HG03558 (cell line): Measurements from ENCODE around the gene SPATA45.

ENCODE experiments used
- ATAC-seq: cut with Tn5 transposase; IDR thresholded peaks from one replicate; pipeline ENCODE4 v1.9.1; 2021; ENCODE audit warnings: moderate number of reproducible peaks; ENCODE audit not compliant: unreplicated experiment; ENCODE audit errors: extremely low read depth

The SPATA45 gene

DNA sequence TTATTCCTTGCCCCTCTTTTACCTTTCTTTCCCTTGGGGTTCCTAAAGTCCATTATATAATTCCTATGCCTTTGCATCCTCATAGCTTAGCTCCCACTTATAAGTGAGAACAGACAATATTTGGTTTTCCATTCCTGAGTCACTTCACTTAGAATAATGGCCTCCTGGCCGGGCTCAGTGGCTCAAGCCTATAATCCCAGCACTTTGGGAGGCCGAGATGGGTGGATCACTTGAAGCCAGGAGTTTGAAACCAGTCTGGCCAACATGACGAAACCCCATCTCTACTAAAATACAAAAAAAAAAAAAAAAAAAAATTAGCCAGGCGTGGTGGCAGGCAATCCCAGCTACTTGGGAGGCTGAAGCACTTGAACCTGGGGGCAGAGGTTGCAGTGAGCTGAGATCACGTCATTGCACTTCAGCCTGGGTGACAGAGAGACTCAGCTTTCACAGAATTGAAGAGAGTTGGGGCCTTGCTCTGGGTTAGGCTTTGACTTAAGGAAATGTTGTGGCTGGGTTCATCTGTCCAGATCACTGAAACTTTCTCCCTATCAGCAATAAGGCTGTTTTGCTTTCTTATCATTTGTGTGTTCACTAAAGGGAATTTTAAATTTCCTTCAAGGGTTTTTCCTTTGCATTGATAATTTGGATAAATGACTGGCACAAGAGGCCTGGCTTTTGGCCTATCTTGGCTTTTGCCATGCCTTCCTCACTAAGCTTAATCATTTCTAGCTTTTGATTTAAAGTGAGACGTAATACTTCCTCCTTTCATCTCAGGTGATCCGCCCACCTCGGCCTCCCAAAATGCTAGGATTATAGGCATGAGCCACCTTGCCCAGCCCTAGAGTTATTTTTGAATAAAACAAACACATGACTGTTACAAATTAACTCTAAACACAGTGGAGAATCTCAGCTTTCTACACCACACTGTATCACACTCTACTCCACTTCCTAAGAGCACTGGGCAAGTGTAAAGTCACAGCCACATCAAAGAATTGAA lies 13.9 kb downstream of the SPATA45 start:
- peak; percentile 59 for ATAC-seq

DNA sequence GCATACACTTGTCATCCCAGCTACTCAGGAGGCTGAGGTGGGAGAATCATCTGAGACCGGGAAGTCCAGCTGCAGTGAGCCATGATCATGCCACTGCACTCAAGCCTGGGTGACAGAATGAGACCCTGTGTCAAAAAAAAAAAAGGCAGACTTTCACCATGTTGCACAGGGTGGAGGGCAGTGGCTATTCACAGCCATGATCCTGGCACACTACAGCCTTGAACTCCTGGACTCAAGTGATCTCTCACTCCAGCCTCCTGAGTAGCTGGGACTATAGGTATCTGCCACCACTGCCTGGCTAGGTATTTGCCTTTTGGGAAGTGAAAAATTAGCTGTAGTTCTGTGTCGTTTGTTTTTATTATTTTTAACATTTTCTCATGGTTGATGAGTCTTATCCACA lies 19.1 kb downstream of the SPATA45 start:
- ATAC-seq: no peak

DNA sequence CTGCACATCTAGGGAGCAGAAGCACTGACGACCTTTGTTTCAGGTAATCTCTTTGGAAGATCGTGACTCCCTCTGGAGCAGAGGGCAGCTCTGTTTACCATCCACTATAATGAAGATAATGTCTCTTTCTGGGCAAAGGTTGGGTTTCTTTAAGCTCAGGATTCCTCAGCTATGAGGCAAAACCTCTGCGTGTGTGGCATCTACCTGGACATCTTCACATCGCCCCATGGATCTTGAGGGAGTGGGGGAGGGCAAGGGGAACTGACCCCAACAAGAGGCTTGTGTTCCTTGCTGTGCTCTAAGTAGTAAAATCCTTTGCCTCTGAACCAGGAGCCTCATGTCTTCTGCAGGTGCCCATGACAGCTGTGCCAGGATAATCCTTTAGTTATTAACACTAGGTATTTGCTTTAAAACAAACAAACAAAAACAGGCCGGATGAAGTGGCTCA lies 19.6 kb downstream of the SPATA45 start:
- ATAC-seq: no peak

DNA sequence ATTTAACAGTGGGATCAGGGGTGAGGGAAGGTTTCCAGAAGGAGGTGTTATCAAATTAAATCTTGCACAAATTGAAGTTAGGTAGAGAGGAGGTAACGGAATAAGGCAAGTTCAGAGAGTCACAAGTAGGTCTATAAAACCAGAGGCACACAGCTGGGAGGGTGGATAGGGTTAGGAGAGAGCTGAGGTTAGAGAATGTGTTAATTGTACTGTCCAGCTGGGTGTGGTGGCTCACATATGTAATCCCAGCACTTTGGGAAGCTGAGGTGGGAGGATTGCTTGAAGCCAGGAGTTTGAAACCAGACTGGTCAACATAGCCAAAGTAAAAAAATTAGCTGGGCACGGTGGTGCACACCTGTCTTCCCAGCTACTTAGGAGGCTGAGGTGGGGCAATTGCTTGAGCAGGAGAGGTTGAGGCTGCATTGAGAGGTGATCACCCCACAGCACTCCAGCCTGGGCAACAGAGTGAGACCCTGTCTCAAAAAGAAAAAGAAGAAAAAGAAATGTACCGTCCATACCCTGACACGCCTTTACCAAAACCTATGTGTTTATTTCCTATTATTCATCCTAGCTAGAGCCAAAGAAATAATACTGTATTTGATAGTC lies 20.2 kb downstream of the SPATA45 start:
- no peak for ATAC-seq

DNA sequence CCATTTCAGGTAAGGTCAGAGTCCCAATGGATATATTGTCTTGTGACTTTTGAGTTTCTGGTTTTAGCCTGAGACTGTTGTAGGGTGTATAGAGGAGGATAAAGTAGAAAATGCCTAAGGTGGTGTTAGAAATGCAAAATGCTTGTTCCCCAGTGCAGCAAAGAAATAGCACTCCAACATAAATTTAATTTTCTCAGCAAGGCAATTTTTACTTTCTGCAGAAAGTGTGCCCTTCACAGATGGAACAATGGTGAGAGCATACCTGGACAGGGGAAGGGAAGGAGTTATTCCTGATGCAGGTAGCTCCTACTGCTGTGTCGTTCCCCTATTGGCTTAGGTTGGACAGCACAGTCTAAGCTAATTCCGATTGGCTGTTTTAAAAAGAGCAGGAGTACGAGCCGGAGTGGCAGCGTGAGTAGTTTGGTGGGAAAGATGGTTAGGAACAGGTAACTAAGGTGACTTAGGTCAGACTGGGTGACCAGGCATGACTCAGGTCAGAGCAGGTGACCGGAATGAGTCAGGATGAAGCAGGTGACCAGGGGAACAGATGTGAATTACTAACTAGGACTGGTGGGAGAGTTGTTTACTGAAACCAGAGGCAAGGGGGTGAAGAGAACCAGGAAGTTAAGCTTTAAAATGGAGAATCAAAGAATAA lies 21.5 kb downstream of the SPATA45 start:
- ATAC-seq: no peak

DNA sequence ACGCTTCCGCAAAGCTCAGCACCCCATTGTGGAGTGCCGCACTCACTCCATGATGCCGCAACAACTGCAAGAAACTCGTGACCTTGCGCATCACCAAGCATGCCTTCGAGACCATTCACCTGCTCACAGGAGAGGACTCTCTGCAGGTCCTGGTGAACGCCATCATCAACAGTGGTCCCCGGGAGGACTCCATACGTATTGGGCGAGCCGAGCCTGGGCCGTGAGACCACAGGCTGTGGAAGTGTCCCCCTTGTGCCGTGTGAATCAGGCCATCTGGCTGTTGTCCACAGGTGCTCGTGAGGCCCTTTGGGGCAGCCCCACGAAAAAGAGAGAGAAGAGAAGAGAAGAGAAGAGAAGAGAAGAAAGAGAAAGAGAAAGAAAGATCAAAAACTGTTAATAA lies 23.2 kb downstream of the SPATA45 start:
- ATAC-seq: no peak

DNA sequence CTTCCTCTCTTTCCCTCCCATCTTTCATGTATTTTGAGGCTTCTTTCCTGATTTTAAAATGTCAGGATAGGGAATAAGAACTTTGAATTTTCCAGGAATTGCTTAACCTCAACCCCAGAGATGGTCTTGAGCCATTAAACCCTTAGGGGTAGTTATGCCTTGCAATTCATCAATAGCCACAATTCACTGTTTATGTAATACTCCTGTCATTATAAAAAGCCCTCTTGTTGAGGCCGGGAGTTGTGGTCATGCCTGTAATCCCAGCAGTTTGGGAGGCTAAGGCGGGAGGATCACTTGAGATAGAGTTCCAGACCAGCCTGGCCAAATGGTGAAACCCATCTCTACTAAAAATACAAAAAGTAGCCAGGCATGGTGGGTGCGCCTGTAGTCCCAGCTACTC lies 24.5 kb downstream of the SPATA45 start:
- ATAC-seq: no peak

DNA sequence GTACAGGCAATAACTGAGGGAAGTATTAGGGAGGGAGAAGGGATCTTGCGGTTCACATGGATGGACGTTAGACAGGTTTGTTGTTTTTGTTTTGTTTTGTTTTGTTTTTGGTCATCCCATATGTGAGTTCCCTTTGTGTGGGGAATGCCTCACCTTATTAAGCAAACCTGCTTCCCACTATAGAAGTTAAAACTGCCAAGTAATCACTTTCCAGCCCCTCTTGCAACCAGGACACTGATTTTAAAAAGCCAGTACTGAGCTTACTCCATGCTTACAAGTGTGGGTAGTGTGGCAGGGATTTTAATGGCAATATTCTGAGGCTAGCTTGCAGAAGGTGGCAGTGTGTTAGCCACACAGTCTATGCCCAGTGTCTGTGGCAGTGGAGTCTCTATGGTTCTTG lies 26.5 kb downstream of the SPATA45 start:
- no peak for ATAC-seq

DNA sequence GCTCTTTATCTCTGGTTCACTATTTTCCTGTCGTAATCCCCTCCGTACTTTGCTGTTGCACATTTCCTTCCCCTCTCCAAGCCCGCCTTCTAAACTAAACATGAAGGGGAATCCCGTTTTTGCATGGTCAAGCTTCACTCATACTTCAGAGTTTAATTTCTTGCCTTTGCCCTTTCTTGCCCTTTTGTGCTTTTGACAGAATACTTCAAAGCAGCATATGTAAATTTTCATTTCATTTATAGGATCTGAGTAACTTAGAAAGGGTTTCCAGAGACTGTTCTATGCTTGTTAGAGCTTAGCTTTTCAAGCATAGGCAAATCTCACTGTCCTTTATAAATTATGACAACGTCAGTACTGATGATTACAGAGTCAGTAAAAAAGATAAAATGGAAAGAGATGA lies 27.7 kb downstream of the SPATA45 start:
- peak; percentile 84 for ATAC-seq

DNA sequence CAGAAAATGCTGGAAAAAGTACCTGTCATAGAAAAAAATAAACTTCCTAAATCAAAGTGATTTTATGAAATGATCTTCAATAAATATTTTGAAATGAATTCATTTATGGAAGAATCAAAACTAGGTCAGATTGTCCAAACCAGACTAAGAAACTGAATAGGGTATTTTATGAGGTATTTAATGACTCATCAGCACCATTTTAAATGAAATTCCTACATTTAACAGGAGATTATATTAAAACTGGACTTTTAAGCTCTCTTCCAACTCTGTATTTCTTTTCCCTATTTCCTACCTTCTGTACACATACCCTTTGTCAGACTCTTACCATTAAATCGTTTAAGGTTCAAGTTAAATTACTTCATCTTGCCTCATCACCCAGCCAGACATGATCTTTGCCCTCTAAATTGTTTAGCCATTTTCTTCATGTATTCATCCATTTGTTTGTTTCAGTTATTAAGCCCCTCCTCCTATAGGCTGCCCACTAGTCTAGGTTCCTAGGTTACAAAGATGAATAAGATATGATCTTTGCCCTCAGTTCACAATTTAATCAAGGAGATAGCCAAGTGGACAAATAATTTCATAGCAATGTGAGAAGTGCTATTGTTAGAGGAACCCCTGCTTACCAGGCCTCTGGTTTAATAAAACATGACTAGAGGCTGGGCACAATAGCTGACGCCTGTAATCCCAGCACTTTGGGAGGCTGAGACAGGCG lies 30.7 kb downstream of the SPATA45 start:
- no peak for ATAC-seq

DNA sequence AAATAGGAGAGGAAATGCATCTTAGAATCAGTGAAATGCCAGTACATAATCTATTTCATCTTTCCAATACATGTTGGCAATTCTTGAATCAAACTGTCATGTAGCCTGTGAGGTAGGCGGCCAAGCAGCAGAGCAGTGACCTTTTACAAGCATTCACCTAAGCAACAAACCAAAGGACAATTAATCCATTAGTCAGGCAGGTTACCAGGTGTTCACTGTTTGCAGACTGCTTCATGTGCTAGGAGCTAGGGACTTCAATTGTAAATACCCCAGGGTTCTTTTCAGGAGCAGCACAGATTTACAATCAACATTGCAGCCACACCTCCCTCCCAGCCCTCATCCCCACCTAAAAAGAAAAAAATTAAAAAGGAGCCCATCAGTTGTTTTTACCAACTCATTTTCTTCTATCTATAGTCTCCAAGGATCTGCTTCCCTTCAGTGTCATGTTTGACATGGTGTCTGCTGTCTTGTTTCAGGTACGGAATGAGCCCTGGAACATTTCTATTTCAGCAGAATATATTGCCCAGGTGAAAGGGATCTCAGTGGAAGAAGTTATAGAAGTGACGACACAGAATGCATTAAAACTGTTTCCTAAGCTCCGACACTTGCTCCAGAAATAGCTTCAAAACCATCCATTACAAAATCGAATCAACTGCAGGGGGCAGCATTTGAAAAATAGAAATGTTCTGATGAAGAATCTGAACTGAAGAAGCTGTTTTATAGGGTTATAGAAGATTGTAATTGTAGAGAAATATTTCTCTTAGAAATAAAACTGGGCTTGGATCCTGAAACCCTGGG lies 32.7 kb downstream of the SPATA45 start:
- no peak for ATAC-seq

DNA sequence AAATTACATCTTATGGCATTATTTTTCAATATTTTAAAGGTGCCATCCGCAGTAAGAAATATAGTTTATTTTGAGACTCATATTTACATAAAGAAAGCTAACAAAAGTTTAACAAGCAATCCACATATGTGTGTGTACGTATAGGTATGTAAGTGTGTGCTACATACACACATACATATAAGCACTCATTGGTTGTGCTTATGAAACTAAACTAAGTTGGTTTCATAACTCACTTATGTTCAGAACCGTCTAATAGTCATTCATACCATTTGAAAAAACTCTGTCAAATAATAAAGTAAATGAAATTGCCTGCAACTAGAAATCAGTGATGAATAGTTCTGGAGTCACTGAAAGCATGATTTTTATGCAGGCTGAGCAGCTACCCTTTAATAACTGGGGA lies 41.7 kb downstream of the SPATA45 start:
- ATAC-seq: no peak

DNA sequence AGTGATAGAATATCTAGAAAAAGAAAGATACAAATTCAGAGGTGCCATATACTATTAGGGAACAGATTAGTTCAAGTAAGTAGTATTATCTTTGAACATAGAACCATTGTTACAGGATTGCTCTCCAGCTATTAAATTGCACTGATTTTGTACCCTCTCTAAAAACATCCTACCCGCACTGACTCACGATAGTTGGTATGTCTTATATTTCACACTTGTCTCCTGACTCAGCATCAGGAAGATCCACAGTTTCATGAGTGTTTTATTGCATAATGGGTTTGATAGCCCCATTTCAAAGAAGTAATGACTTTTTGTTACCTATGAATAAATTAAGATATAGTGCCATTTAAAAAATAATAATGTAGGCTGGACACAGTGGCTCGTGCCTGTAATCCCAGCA lies 49.8 kb downstream of the SPATA45 start:
- no peak for ATAC-seq

DNA sequence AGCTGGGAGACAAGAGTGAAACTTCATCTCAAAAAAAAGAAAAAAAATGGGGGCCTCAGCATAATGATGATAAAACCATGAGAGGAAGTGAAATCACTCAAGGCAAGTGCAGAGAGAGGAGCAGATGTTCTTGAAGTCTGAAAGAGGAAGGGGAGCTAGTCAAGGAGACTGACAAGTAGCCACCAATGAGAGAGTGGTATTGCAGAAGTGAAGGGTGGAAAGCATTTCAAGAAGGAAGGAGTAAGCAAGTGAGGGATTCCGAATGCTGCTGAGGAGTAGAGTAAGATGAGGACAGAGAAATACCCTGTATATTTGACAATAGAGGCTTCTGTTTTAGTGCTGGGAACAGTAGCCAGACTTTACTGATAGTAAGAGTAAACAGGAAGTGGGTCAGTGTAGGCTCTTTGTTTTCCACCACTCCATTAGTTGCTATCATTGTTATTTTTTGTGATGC lies 52.9 kb downstream of the SPATA45 start:
- peak; percentile 73 for ATAC-seq

DNA sequence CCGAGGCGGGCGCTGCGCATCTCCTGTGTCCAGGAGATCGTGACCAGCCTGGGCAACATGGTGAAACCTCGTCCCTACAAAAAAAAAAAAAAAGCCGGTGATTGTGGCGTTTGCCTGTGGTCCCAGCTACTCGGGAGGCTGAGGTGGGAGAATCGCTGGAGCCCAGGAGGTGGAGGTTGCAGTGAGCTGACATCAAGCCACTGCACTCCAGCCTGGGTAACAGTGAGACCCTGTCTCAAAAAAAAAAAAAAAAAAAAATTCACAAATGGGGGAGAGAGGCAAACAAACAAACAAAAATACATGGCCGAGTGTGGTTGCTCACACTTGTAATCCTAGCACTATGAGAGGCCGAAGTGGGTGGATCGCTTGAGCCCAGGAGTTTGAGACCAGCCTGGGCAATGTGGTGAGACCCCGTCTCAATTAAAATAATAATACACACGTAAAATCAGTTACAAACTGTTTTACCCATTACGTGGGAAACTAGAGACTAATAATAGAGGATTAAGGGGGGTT lies 55.0 kb downstream of the SPATA45 start:
- no peak for ATAC-seq

DNA sequence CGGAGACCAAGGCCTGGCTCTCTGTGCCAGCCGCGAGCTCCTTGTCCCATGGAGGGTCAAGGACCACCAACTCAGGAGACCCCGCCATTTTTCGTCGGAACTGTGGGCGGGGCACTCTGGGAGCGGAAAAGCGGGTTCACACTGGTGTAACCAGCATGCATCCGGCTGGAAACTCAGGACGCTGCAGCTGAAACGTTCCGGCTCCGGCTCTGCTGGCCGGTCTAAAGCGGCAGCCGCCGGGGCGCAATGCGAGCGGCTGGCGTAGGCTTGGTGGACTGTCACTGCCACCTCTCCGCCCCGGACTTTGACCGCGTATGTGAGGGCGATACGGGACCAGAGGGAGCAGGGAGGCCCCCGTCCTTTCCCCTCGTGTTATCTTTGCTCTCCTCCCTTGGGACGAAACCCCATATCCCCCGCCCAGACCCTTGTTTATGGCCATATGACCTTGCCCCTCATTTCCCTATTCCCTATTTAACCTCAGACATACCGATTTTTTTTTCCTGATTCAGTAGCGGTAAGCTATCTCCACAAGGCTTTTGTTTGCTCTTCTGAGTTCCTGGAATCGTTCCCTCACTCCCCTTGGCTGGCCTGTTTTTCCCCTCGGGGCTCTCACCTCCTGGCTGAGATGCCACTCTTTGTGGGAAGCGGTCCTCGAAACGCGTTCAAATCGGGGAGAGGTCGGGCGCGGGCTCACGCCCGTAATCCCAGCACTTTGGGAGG lies 55.6 kb downstream of the SPATA45 start, which contains the start of the genes NSL1 and TATDN3:
Gene NSL1 (minus strand): TSS at position 102 of the 720 bp plus-strand sequence. CDS start 14 bp downstream, at position 88.
Gene TATDN3 (plus strand): TSS at position 219 of the 720 bp plus-strand sequence. CDS start 28 bp downstream, at position 247.
- ATAC-seq: peak; percentile 39

DNA sequence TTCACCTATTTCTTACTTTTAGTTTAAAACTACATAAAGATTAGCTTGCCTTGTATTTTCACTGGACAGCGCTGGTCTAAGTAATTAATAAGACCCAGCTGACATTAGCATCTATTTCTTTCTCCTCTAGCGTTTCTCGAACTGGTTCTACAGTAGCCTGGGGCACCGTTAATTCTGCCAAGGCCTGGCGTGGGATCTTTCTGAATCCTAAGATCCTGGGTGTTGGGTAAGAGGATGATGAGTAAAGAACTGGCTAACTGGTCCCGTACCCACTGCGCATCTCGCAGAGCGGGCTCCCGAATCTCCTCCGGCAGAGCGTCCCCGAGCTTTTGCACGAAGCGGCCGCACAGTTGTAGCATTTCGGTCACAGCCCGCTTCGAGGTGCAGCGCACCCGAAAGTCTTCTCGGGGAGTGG lies 56.2 kb downstream of the SPATA45 start:
- ATAC-seq: peak; percentile 8

DNA sequence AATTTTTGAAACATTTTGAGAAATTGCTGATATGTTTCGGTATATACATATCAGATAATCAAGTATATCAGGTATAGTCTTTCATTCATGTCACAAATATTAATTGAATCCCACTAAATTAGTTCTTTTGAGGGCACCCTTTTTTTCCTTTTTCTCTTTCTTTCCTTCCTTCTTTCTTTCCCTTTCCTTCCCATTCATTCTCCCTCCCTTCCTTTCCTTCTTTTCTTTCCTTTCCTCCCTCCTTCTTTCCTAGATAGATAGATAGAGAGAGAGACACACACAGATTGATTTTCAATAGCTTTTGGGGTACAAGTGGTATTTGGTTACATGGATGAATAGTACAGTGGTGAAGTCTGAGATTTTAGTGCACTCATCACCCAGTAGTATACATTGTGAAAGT lies 61.6 kb downstream of the SPATA45 start:
- ATAC-seq: no peak
